HEK293 (cell line): Measurements from ENCODE around the gene CD59.

ENCODE experiments used
- BCL6B ChIP-seq: fragments of 450-650 bp; formaldehyde crosslinking; IDR thresholded peaks from 2 replicates; pipeline ENCODE4 v1.5.1; 2017; ENCODE audit warnings: missing biosample characterization, missing genetic modification characterization
- CTCF ChIP-seq: fragments of 450-650 bp; formaldehyde crosslinking; IDR thresholded peaks from 2 replicates; pipeline ENCODE4 v1.5.1; 2016; ENCODE audit warnings: missing biosample characterization, missing genetic modification characterization
- GLIS2 ChIP-seq: fragments of 450-650 bp; formaldehyde crosslinking; IDR thresholded peaks from 2 replicates; pipeline ENCODE4 v1.5.1; 2016; ENCODE audit warnings: missing biosample characterization, missing genetic modification characterization
- KLF1 ChIP-seq: fragments of 450-650 bp; formaldehyde crosslinking; IDR thresholded peaks from 2 replicates; pipeline ENCODE4 v1.5.1; 2016; ENCODE audit warnings: missing biosample characterization, missing genetic modification characterization
- KLF9 ChIP-seq: fragments of 450-650 bp; formaldehyde crosslinking; IDR thresholded peaks from 2 replicates; pipeline ENCODE4 v1.5.1; 2016; ENCODE audit warnings: missing biosample characterization, missing genetic modification characterization, low read depth
- PRDM1 ChIP-seq: fragments of 450-650 bp; formaldehyde crosslinking; IDR thresholded peaks from 2 replicates; pipeline ENCODE4; 2016; ENCODE audit warnings: missing biosample characterization, missing genetic modification characterization
- SCRT2 ChIP-seq: fragments of 450-650 bp; formaldehyde crosslinking; IDR thresholded peaks from 2 replicates; pipeline ENCODE4 v1.5.1; 2016; ENCODE audit warnings: missing biosample characterization, missing genetic modification characterization
- TRIM28 ChIP-seq: IDR thresholded peaks from 2 replicates; pipeline ENCODE4 v1.6.1; 2011; ENCODE audit warnings: low read length, control low read depth, borderline replicate concordance
- WT1 ChIP-seq: fragments of 450-650 bp; formaldehyde crosslinking; IDR thresholded peaks from 2 replicates; pipeline ENCODE4 v1.5.1; 2016; ENCODE audit warnings: missing biosample characterization, missing genetic modification characterization
- YY1 ChIP-seq: fragments of 450-650 bp; formaldehyde crosslinking; IDR thresholded peaks from 2 replicates; pipeline ENCODE4 v1.5.1; 2018; ENCODE audit warnings: missing biosample characterization, missing genetic modification characterization
- ZBTB17 ChIP-seq: fragments of 450-650 bp; formaldehyde crosslinking; IDR thresholded peaks from 2 replicates; pipeline ENCODE4 v1.5.1; 2016; ENCODE audit warnings: missing biosample characterization, missing genetic modification characterization
- ZBTB20 ChIP-seq: fragments of 450-650 bp; formaldehyde crosslinking; IDR thresholded peaks from 2 replicates; pipeline ENCODE4 v1.5.1; 2016; ENCODE audit warnings: missing biosample characterization, missing genetic modification characterization
- ZBTB8A ChIP-seq: fragments of 450-650 bp; formaldehyde crosslinking; IDR thresholded peaks from 2 replicates; pipeline ENCODE4 v1.5.1; 2016; ENCODE audit warnings: missing biosample characterization, missing genetic modification characterization
- ZIC2 ChIP-seq: fragments of 450-650 bp; formaldehyde crosslinking; IDR thresholded peaks from 2 replicates; pipeline ENCODE4 v1.5.1; 2016; ENCODE audit warnings: missing biosample characterization, missing genetic modification characterization
- ZNF112 ChIP-seq: fragments of 450-650 bp; formaldehyde crosslinking; IDR thresholded peaks from 2 replicates; pipeline ENCODE4 v1.5.0; 2017; ENCODE audit warnings: missing biosample characterization, missing genetic modification characterization
- ZNF121 ChIP-seq: fragments of 450-650 bp; formaldehyde crosslinking; IDR thresholded peaks from 2 replicates; pipeline ENCODE4 v1.5.1; 2016; ENCODE audit warnings: missing biosample characterization, missing genetic modification characterization
- ZNF184 ChIP-seq: fragments of 450-650 bp; IDR thresholded peaks from 2 replicates; pipeline ENCODE4 v1.5.1; 2018; ENCODE audit warnings: missing biosample characterization, mild to moderate bottlenecking, missing genetic modification characterization
- ZNF2 ChIP-seq: fragments of 450-650 bp; formaldehyde crosslinking; IDR thresholded peaks from 2 replicates; pipeline ENCODE4 v1.5.1; 2016; ENCODE audit warnings: missing biosample characterization, missing genetic modification characterization
- ZNF223 ChIP-seq: fragments of 450-650 bp; formaldehyde crosslinking; IDR thresholded peaks from 2 replicates; pipeline ENCODE4 v1.5.1; 2016; ENCODE audit warnings: missing biosample characterization, missing genetic modification characterization
- ZNF248 ChIP-seq: fragments of 450-650 bp; formaldehyde crosslinking; IDR thresholded peaks from 2 replicates; pipeline ENCODE4 v1.5.1; 2017; ENCODE audit warnings: missing biosample characterization, missing genetic modification characterization
- ZNF311 ChIP-seq: fragments of 450-650 bp; formaldehyde crosslinking; IDR thresholded peaks from 2 replicates; pipeline ENCODE4 v1.5.1; 2017; ENCODE audit warnings: missing biosample characterization, missing genetic modification characterization, borderline replicate concordance
- ZNF473 ChIP-seq: fragments of 450-650 bp; formaldehyde crosslinking; IDR thresholded peaks from 2 replicates; pipeline ENCODE4 v1.5.1; 2017; ENCODE audit warnings: missing biosample characterization, missing genetic modification characterization
- ZNF488 ChIP-seq: fragments of 450-650 bp; formaldehyde crosslinking; IDR thresholded peaks from 2 replicates; pipeline ENCODE4 v1.5.1; 2016; ENCODE audit warnings: missing biosample characterization, missing genetic modification characterization
- ZNF501 ChIP-seq: fragments of 450-650 bp; formaldehyde crosslinking; IDR thresholded peaks from 2 replicates; pipeline ENCODE4 v1.5.1; 2016; ENCODE audit warnings: missing biosample characterization, missing genetic modification characterization
- ZNF560 ChIP-seq: fragments of 450-650 bp; formaldehyde crosslinking; IDR thresholded peaks from 2 replicates; pipeline ENCODE4 v1.5.1; 2017; ENCODE audit warnings: missing biosample characterization, missing genetic modification characterization, borderline replicate concordance
- ZNF600 ChIP-seq: fragments of 450-650 bp; formaldehyde crosslinking; IDR thresholded peaks from 2 replicates; pipeline ENCODE4 v1.5.1; 2016; ENCODE audit warnings: missing biosample characterization, missing genetic modification characterization
- ZNF624 ChIP-seq: fragments of 450-650 bp; formaldehyde crosslinking; IDR thresholded peaks from 2 replicates; pipeline ENCODE4 v1.5.1; 2017; ENCODE audit warnings: missing biosample characterization, missing genetic modification characterization
- ZNF664 ChIP-seq: fragments of 450-650 bp; formaldehyde crosslinking; IDR thresholded peaks from 2 replicates; pipeline ENCODE4 v1.5.1; 2016; ENCODE audit warnings: missing biosample characterization, missing genetic modification characterization
- ZNF670 ChIP-seq: fragments of 450-650 bp; formaldehyde crosslinking; IDR thresholded peaks from 2 replicates; pipeline ENCODE4 v1.5.1; 2016; ENCODE audit warnings: missing biosample characterization, missing genetic modification characterization, low read depth
- ZNF707 ChIP-seq: fragments of 450-650 bp; formaldehyde crosslinking; IDR thresholded peaks from 2 replicates; pipeline ENCODE4 v1.5.1; 2016; ENCODE audit warnings: missing biosample characterization, missing genetic modification characterization
- ZNF76 ChIP-seq: fragments of 450-650 bp; formaldehyde crosslinking; IDR thresholded peaks from 2 replicates; pipeline ENCODE4; 2016; ENCODE audit warnings: low read depth, missing biosample characterization, missing genetic modification characterization, borderline replicate concordance
- ZNF768 ChIP-seq: fragments of 450-650 bp; formaldehyde crosslinking; IDR thresholded peaks from 2 replicates; pipeline ENCODE4 v1.5.1; 2018; ENCODE audit warnings: missing biosample characterization, mild to moderate bottlenecking, missing genetic modification characterization
- ZNF830 ChIP-seq: fragments of 450-650 bp; IDR thresholded peaks from 2 replicates; pipeline ENCODE4 v1.5.0; 2018; ENCODE audit warnings: missing biosample characterization, missing genetic modification characterization, low read depth, mild to moderate bottlenecking, moderate library complexity
- ZSCAN23 ChIP-seq: fragments of 450-650 bp; formaldehyde crosslinking; IDR thresholded peaks from 2 replicates; pipeline ENCODE4 v1.5.1; 2016; ENCODE audit warnings: missing biosample characterization, missing genetic modification characterization
- ZXDB ChIP-seq: fragments of 450-650 bp; formaldehyde crosslinking; IDR thresholded peaks from 2 replicates; pipeline ENCODE4 v1.5.1; 2016; ENCODE audit warnings: missing biosample characterization, missing genetic modification characterization
- TF ChIP-seq, protein P1 (sequence below): fragments of 450-650 bp; formaldehyde crosslinking; IDR thresholded peaks from 2 replicates; pipeline ENCODE4 v1.5.1; 2016; ENCODE audit warnings: missing biosample characterization, missing genetic modification characterization
- TF ChIP-seq, protein P2 (sequence below): fragments of 450-650 bp; formaldehyde crosslinking; IDR thresholded peaks from 2 replicates; pipeline ENCODE4 v1.5.1; 2017; ENCODE audit warnings: missing biosample characterization, mild to moderate bottlenecking, missing genetic modification characterization, moderate library complexity

CD59 gene

DNA sequence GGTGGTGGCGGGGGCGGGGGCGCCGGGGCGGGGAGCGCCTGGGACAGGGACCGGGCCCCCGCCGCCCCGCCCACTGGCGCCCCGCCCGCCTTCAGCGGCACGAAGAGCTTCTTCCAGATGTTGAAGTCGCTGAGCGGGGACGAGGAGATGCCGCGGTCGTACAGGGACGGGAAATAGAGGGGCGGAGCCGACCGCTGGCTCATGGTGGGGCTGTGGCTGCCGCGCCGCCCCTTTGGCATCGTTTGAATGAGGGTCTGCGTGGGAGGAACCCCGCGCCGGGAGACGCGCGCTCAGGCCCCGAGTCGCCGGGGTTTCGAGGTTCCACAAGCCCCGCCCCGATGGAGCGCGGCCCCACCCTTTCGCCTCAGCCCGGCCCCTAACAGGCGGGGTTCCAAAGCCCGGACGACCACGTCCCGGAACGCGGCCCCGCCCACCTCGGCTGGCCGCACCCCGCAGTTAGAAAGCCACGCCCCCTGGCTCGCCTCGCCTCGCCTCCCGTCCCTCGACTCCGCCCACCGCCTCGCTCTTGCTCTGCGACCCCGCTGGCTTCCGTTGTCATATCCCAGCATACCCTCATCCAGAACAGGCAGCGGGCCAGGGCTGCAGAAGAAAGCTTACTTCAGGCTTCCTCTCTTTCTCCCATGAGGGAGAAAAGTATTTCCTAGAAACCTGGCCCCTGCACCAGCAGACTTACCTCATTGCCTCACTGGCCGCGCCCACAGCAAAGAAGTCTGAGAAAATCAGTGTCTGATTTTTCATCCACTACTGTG lies 35.5 kb downstream of the CD59 start, which contains the start of gene C11orf91 (continued):
- TF ChIP-seq, protein P1, sequence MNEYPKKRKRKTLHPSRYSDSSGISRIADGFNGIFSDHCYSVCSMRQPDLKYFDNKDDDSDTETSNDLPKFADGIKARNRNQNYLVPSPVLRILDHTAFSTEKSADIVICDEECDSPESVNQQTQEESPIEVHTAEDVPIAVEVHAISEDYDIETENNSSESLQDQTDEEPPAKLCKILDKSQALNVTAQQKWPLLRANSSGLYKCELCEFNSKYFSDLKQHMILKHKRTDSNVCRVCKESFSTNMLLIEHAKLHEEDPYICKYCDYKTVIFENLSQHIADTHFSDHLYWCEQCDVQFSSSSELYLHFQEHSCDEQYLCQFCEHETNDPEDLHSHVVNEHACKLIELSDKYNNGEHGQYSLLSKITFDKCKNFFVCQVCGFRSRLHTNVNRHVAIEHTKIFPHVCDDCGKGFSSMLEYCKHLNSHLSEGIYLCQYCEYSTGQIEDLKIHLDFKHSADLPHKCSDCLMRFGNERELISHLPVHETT (tag by site-specific recombination): no peak
- no peak for TF ChIP-seq ZNF624 (tag by site-specific recombination)
- peak; percentile 99 for TF ChIP-seq ZNF600 (tag by site-specific recombination)
- peak; percentile 97 for TF ChIP-seq KLF9 (tag by site-specific recombination)
- no peak for TF ChIP-seq YY1 (tag by site-specific recombination)
- no peak for TF ChIP-seq ZNF707 (tag by site-specific recombination)
- peak; percentile 62 for TF ChIP-seq ZXDB
- peak; percentile 73 for TF ChIP-seq SCRT2 (tag by site-specific recombination)
- TF ChIP-seq ZNF223 (tag by site-specific recombination): no peak
- TF ChIP-seq CTCF (tag by site-specific recombination): no peak
- no peak for TF ChIP-seq TRIM28
- TF ChIP-seq BCL6B: peak; percentile 84
- peak; percentile 85 for TF ChIP-seq KLF1 (tag by site-specific recombination)
- peak; percentile 75 for TF ChIP-seq PRDM1 (tag by site-specific recombination)
- no peak for TF ChIP-seq WT1
- no peak for TF ChIP-seq ZNF248 (tag by site-specific recombination)
- TF ChIP-seq ZNF121 (tag by site-specific recombination): no peak
- no peak for TF ChIP-seq ZNF664 (tag by site-specific recombination)
- TF ChIP-seq GLIS2: peak; percentile 83
- peak; percentile 79 for TF ChIP-seq ZBTB20 (tag by site-specific recombination)
- no peak for TF ChIP-seq ZSCAN23 (tag by site-specific recombination)
- no peak for TF ChIP-seq ZNF488 (tag by site-specific recombination)
- no peak for TF ChIP-seq ZNF830 (tag by site-specific recombination)
- no peak for TF ChIP-seq ZNF473 (tag by site-specific recombination)
- peak; percentile 52; the same call in 1 of the 2 replicates for TF ChIP-seq ZNF76 (tag by site-specific recombination)
- no peak for TF ChIP-seq ZNF2 (tag by site-specific recombination)
- no peak for TF ChIP-seq ZNF311
- peak; percentile 55 for TF ChIP-seq ZIC2 (tag by site-specific recombination)
- no peak for TF ChIP-seq ZNF670 (tag by site-specific recombination)
- no peak for TF ChIP-seq ZNF768
- peak; percentile 93 for TF ChIP-seq ZBTB17 (tag by site-specific recombination)
- no peak for TF ChIP-seq ZNF501 (tag by site-specific recombination)
- no peak for TF ChIP-seq ZBTB8A (tag by site-specific recombination)
- TF ChIP-seq ZNF560 (tag by site-specific recombination): no peak
- TF ChIP-seq, protein P2, sequence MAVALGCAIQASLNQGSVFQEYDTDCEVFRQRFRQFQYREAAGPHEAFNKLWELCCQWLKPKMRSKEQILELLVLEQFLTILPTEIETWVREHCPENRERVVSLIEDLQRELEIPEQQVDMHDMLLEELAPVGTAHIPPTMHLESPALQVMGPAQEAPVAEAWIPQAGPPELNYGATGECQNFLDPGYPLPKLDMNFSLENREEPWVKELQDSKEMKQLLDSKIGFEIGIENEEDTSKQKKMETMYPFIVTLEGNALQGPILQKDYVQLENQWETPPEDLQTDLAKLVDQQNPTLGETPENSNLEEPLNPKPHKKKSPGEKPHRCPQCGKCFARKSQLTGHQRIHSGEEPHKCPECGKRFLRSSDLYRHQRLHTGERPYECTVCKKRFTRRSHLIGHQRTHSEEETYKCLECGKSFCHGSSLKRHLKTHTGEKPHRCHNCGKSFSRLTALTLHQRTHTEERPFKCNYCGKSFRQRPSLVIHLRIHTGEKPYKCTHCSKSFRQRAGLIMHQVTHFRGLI (tag by site-specific recombination): no peak
- TF ChIP-seq ZNF184 (tag by site-specific recombination): no peak
- no peak for TF ChIP-seq ZNF112
